Rectal smooth muscle tissue (tissue), 1 donor: ENCODE measurements around the gene UNC119.

Experiments
- H3K27ac ChIP-seq: one replicate; pipeline ENCODE4 v1.7.0; 2013; ENCODE audit warnings: low read depth, low read length, inconsistent platforms
- H3K27me3 ChIP-seq: one replicate; pipeline ENCODE4 v1.7.0; 2013; ENCODE audit warnings: low read length; ENCODE audit not compliant: control insufficient read depth, insufficient read depth
- H3K36me3 ChIP-seq: one replicate; pipeline ENCODE4 v1.7.0; 2013; ENCODE audit warnings: low read length; ENCODE audit not compliant: control insufficient read depth, insufficient read depth
- H3K4me1 ChIP-seq: one replicate; pipeline ENCODE4 v1.7.0; 2013; ENCODE audit warnings: low read length; ENCODE audit not compliant: control insufficient read depth, insufficient read depth
- H3K4me3 ChIP-seq: one replicate; pipeline ENCODE4 v1.7.0; 2013; ENCODE audit warnings: low read length
- H3K9ac ChIP-seq: one replicate; pipeline ENCODE4 v1.7.0; 2013; ENCODE audit warnings: low read length

Gene UNC119

GRCh38 chr17:28570716-28571360 is 18.4 kb upstream of the UNC119 start:
- Histone ChIP-seq H3K27ac (peak overlapping the region; percentile 48), H3K4me1 (peaks cover 8% of the 10 kb centered on the region), H3K9ac (peak overlapping the region; percentile 83), H3K4me3 (peak overlapping the region; percentile 94), H3K27me3 (no peaks in the 10 kb centered on the region), H3K36me3 (no peaks in the 10 kb centered on the region)

GRCh38 chr17:28569446-28569845 is 17.0 kb upstream of the UNC119 start:
- H3K4me1 ChIP-seq = peaks cover 8% of the 10 kb centered on the region
- no peak overlapping the region for H3K27ac ChIP-seq
- H3K9ac ChIP-seq = no peak overlapping the region
- no peak overlapping the region for H3K4me3 ChIP-seq
- H3K27me3 ChIP-seq = no peaks in the 10 kb centered on the region
- no peaks in the 10 kb centered on the region for H3K36me3 ChIP-seq

- peaks cover 6% of the 10 kb centered on the region for H3K36me3 ChIP-seq
- H3K27ac ChIP-seq = no peak overlapping the region
- peaks cover 8% of the 10 kb centered on the region for H3K4me1 ChIP-seq
- no peak overlapping the region for H3K9ac ChIP-seq
- no peak overlapping the region for H3K4me3 ChIP-seq
- H3K27me3 ChIP-seq = no peaks in the 10 kb centered on the region
Observed at GRCh38 chr17:28567604-28568003, 15.2 kb upstream of the UNC119 start.

GRCh38 chr17:28563475-28563874 is 11.1 kb upstream of the UNC119 start:
- peaks cover 17% of the 10 kb centered on the region for H3K36me3 ChIP-seq
- H3K4me1 ChIP-seq = no peaks in the 10 kb centered on the region
- H3K9ac ChIP-seq = no peak overlapping the region
- no peaks in the 10 kb centered on the region for H3K27me3 ChIP-seq
- H3K4me3 ChIP-seq = no peak overlapping the region
- no peak overlapping the region for H3K27ac ChIP-seq

GRCh38 chr17:28555022-28555421 is 2.6 kb upstream of the UNC119 start:
- no peak overlapping the region for H3K4me3 ChIP-seq
- H3K27me3 ChIP-seq = no peaks in the 10 kb centered on the region
- H3K9ac ChIP-seq = no peak overlapping the region
- peaks cover 4% of the 10 kb centered on the region for H3K4me1 ChIP-seq
- no peak overlapping the region for H3K27ac ChIP-seq
- H3K36me3 ChIP-seq = peaks cover 26% of the 10 kb centered on the region

- H3K4me3 ChIP-seq = no peak overlapping the region
- no peak overlapping the region for H3K9ac ChIP-seq
- H3K27ac ChIP-seq = no peak overlapping the region
- H3K27me3 ChIP-seq = no peaks in the 10 kb centered on the region
- H3K4me1 ChIP-seq = peaks cover 4% of the 10 kb centered on the region
- peaks cover 21% of the 10 kb centered on the region for H3K36me3 ChIP-seq
Observed at GRCh38 chr17:28554565-28554964, 2.1 kb upstream of the UNC119 start.

- Histone ChIP-seq H3K36me3 (peaks cover 21% of the 10 kb centered on the region), H3K27me3 (no peaks in the 10 kb centered on the region), H3K9ac (no peak overlapping the region), H3K4me1 (peaks cover 4% of the 10 kb centered on the region), H3K27ac (no peak overlapping the region), H3K4me3 (peak overlapping the region; percentile 51)
Observed at GRCh38 chr17:28553000-28553505, 629 bp upstream of the UNC119 start.

- H3K4me3 ChIP-seq = peak overlapping the region; percentile 66
- H3K36me3 ChIP-seq = peaks cover 14% of the 10 kb centered on the region
- H3K27ac ChIP-seq = no peak overlapping the region
- H3K27me3 ChIP-seq = no peaks in the 10 kb centered on the region
- H3K9ac ChIP-seq = no peak overlapping the region
- peaks cover 4% of the 10 kb centered on the region for H3K4me1 ChIP-seq
Observed at GRCh38 chr17:28551421-28552175, 826 bp downstream of the UNC119 start.

- peaks cover 4% of the 10 kb centered on the region for H3K4me1 ChIP-seq
- peaks cover 11% of the 10 kb centered on the region for H3K36me3 ChIP-seq
- H3K9ac ChIP-seq = no peak overlapping the region
- H3K27ac ChIP-seq = no peak overlapping the region
- no peaks in the 10 kb centered on the region for H3K27me3 ChIP-seq
- no peak overlapping the region for H3K4me3 ChIP-seq
Observed at GRCh38 chr17:28550858-28551257, 1.6 kb downstream of the UNC119 start.

GRCh38 chr17:28549236-28550132 is 2.9 kb downstream of the UNC119 start:
- H3K27ac ChIP-seq = no peak overlapping the region
- H3K4me1 ChIP-seq = peaks cover 4% of the 10 kb centered on the region
- peaks cover 5% of the 10 kb centered on the region for H3K36me3 ChIP-seq
- no peak overlapping the region for H3K4me3 ChIP-seq
- no peak overlapping the region for H3K9ac ChIP-seq
- no peaks in the 10 kb centered on the region for H3K27me3 ChIP-seq

- Histone ChIP-seq H3K9ac (no peak overlapping the region), H3K27ac (no peak overlapping the region), H3K27me3 (no peaks in the 10 kb centered on the region), H3K4me1 (peaks cover 4% of the 10 kb centered on the region), H3K36me3 (no peaks in the 10 kb centered on the region), H3K4me3 (no peak overlapping the region)
Observed at GRCh38 chr17:28548417-28549130, 3.9 kb downstream of the UNC119 start.
